ENCODE measurements around the gene SCYGR8. TPM values are rescaled to one million over a fixed set of nuclear protein-coding genes. Genes with fewer than 3 reads are reported as not detected.

SCYGR8 gene
- total RNA-seq, 1 experiment from 2014 or later: not detected

GRCh38 chr2:227772932-227773331, 27.2 kb downstream of the SCYGR8 start:
- ChIA-PET POLR2A (ENCODE audit: low non-redundant PET) (no interaction called here), CTCF (no interaction called here)
- DNase-seq (ENCODE audit: low spot score): no peak
- Histone ChIP-seq H3K4me3 (ENCODE audit: low read depth, low read length, poor library complexity, severe bottlenecking) (no peak overlapping the region), H3K4me1 (ENCODE audit: insufficient read depth, low read length, poor library complexity, severe bottlenecking) (no peaks in the 10 kb centered on the region), H3K27ac (ENCODE audit: low read depth, low read length, poor library complexity, severe bottlenecking) (no peak overlapping the region), H3K9me3 (ENCODE audit: low read depth, low read length, poor library complexity, severe bottlenecking) (no peaks in the 10 kb centered on the region), H3K27me3 (replicated peaks; ENCODE audit: insufficient read depth, low read depth, low read length, poor library complexity) (no peaks in the 10 kb centered on the region), H3K36me3 (ENCODE audit: insufficient read depth, low read length, poor library complexity, severe bottlenecking) (no peaks in the 10 kb centered on the region)
- intact Hi-C loops (cut with micrococcal nuclease; ENCODE audit: unreplicated experiment): no loop called here
- TF ChIP-seq EZH2 (IDR thresholded peaks at IDR 0.05; ENCODE audit: borderline replicate concordance, low read depth, low read length, poor library complexity, severe bottlenecking): no peak
- no peak for TF ChIP-seq CTCF (conservative IDR thresholded peaks at IDR 0.05; ENCODE audit: low read depth, low read length)
- no TSS peak for BruUV-seq (replicated peaks)

GRCh38 chr2:227774011-227774624, 28.4 kb downstream of the SCYGR8 start:
- CTCF ChIA-PET: interaction anchor here (0.6 kb wide), 1 partner anchor 51 kb away, joined by 8 read pairs; no protein-coding TSS in a partner anchor
- no TSS peak for BruUV-seq (replicated peaks)

GRCh38 chr2:227774895-227775842, 29.5 kb downstream of the SCYGR8 start:
- Histone ChIP-seq H3K27ac (ENCODE audit: low read depth, low read length, poor library complexity, severe bottlenecking) (no peak overlapping the region), H3K9me3 (ENCODE audit: low read depth, low read length, poor library complexity, severe bottlenecking) (no peaks in the 10 kb centered on the region), H3K36me3 (ENCODE audit: insufficient read depth, low read length, poor library complexity, severe bottlenecking) (no peaks in the 10 kb centered on the region), H3K27me3 (replicated peaks; ENCODE audit: insufficient read depth, low read depth, low read length, poor library complexity) (no peaks in the 10 kb centered on the region), H3K4me3 (ENCODE audit: low read depth, low read length, poor library complexity, severe bottlenecking) (no peak overlapping the region), H3K4me1 (ENCODE audit: insufficient read depth, low read length, poor library complexity, severe bottlenecking) (no peaks in the 10 kb centered on the region)
- BruUV-seq (replicated peaks): no TSS peak
- ChIA-PET POLR2A (ENCODE audit: low non-redundant PET) (no interaction called here), CTCF (no interaction called here)
- intact Hi-C loops (cut with micrococcal nuclease; ENCODE audit: unreplicated experiment): no loop called here
- no peak for DNase-seq (ENCODE audit: low spot score)
- TF ChIP-seq EZH2 (IDR thresholded peaks at IDR 0.05; ENCODE audit: borderline replicate concordance, low read depth, low read length, poor library complexity, severe bottlenecking) (no peak), CTCF (conservative IDR thresholded peaks at IDR 0.05; ENCODE audit: low read depth, low read length) (no peak)

More at GRCh38 chr2:227774011-227774624, 28.4 kb downstream of the SCYGR8 start:
- Histone ChIP-seq H3K27me3 (replicated peaks; ENCODE audit: insufficient read depth, low read depth, low read length, poor library complexity) (no peaks in the 10 kb centered on the region), H3K36me3 (ENCODE audit: insufficient read depth, low read length, poor library complexity, severe bottlenecking) (no peaks in the 10 kb centered on the region), H3K4me1 (ENCODE audit: insufficient read depth, low read length, poor library complexity, severe bottlenecking) (no peaks in the 10 kb centered on the region), H3K4me3 (ENCODE audit: low read depth, low read length, poor library complexity, severe bottlenecking) (no peak overlapping the region), H3K27ac (ENCODE audit: low read depth, low read length, poor library complexity, severe bottlenecking) (no peak overlapping the region), H3K9me3 (ENCODE audit: low read depth, low read length, poor library complexity, severe bottlenecking) (no peaks in the 10 kb centered on the region)
- POLR2A ChIA-PET (ENCODE audit: low non-redundant PET): no interaction called here
- TF ChIP-seq EZH2 (IDR thresholded peaks at IDR 0.05; ENCODE audit: borderline replicate concordance, low read depth, low read length, poor library complexity, severe bottlenecking) (no peak), CTCF (conservative IDR thresholded peaks at IDR 0.05; ENCODE audit: low read depth, low read length) (peak; percentile 43; the same call in 1 of the 2 replicates)
- intact Hi-C loops (cut with micrococcal nuclease; ENCODE audit: unreplicated experiment): no loop called here
- no peak for DNase-seq (ENCODE audit: low spot score)
